Panc1 (cell line): ENCODE results near the gene STOM. TPM values are rescaled to one million over a fixed set of nuclear protein-coding genes. Genes with fewer than 3 reads are reported as not detected.

Experiments used
- ATAC-seq: fragments of 200-7000 bp; cut with Tn5 transposase; 2 replicates; pipeline ENCODE4 v1.9.1; 2020; ENCODE audit warnings: mild to moderate bottlenecking, moderate library complexity
- BruUV-seq: library from RNA; stranded (reverse); fragments of 400-500 nt; replicated peaks from 2 replicates; lab custom pipeline; 2021; lab: Mats Ljungman, UMichigan
- CTCF ChIA-PET: fragments of 300-600 bp; sonication (Branson Sonifier 250); formaldehyde crosslinking; loops from one replicate; lab custom pipeline; 2022; ENCODE audit warnings: antibody characterized with exemption; lab: Charles Lee
- POLR2A ChIA-PET: fragments of 300-600 bp; sonication (Branson Sonifier 250); formaldehyde crosslinking; loops from one replicate; lab custom pipeline; 2022; ENCODE audit warnings: antibody characterized with exemption; lab: Charles Lee
- DNase-seq: peaks from one replicate; pipeline ENCODE4 v3.0.0-alpha.2; 2010; ENCODE audit warnings: low read depth, low spot score
- H3K27ac ChIP-seq: 2 replicates; pipeline ENCODE4 v1.5.1; 2011; ENCODE audit warnings: mild to moderate bottlenecking, low read length, inconsistent platforms
- H3K27me3 ChIP-seq: fragments of 200-500 bp; sonication (Bioruptor generic); 2 replicates; pipeline ENCODE4 v1.6.0; 2014; ENCODE audit warnings: low read length, inconsistent platforms; ENCODE audit not compliant: control insufficient read depth, insufficient read depth
- H3K36me3 ChIP-seq: fragments of 200-500 bp; sonication (Bioruptor generic); 2 replicates; pipeline ENCODE4 v1.5.1; 2014; ENCODE audit warnings: inconsistent platforms, mild to moderate bottlenecking, low read length, moderate library complexity; ENCODE audit not compliant: control insufficient read depth, insufficient read depth
- H3K4me1 ChIP-seq: 2 replicates; pipeline ENCODE4 v1.5.1; 2011; ENCODE audit warnings: inconsistent platforms, mild to moderate bottlenecking, low read length, moderate library complexity; ENCODE audit not compliant: control insufficient read depth, insufficient read depth
- H3K4me3 ChIP-seq, 2 experiments: 2 replicates each; pipeline ENCODE4 v1.5.1; 2011 to 2012; ENCODE audit warnings: low read depth in 2 of 2, low read length in 2 of 2, mild to moderate bottlenecking in 2 of 2, inconsistent platforms in 1 of 2, moderate library complexity in 1 of 2
- H3K9me3 ChIP-seq: fragments of 200-500 bp; sonication (Bioruptor generic); 2 replicates; pipeline ENCODE4 v1.5.1; 2014; ENCODE audit warnings: low read depth, mild to moderate bottlenecking, inconsistent platforms, low read length, moderate library complexity; ENCODE audit not compliant: control insufficient read depth, insufficient read depth
- POLR2AphosphoS5 ChIP-seq: IDR thresholded peaks from 2 replicates; pipeline ENCODE4 v1.6.1; 2012; ENCODE audit warnings: mild to moderate bottlenecking, low read depth, low read length, moderate library complexity
- SIN3A ChIP-seq: IDR thresholded peaks from 2 replicates; pipeline ENCODE4 v1.6.1; 2012; ENCODE audit warnings: low read depth, mild to moderate bottlenecking, low read length, moderate library complexity, borderline replicate concordance; ENCODE audit not compliant: insufficient read depth
- TCF7L2 ChIP-seq: IDR thresholded peaks from 2 replicates; pipeline ENCODE4 v1.6.1; 2011; ENCODE audit warnings: mild to moderate bottlenecking, low read depth, low read length, inconsistent platforms
- in situ Hi-C: cut with HindIII; loops from 2 replicates; pipeline ENCODE4 v1.10.0; 2016; ENCODE audit warnings: low sequenced_read_pairs, low pct_unique_long_range_greater_than_20kb
- intact Hi-C: fragments of 100-400 bp; cut with micrococcal nuclease; formaldehyde crosslinking; loops from one replicate; pipeline ENCODE4 v1.10.0; 2022; ENCODE audit not compliant: unreplicated experiment
- total RNA-seq: library from RNA; stranded (reverse); gene quantifications from one replicate; pipeline ENCODE4 v1.2.1, GENCODE V29; 2021; ENCODE audit not compliant: unreplicated experiment
- TF ChIP-seq, protein P1 (sequence below): fragments of 450-650 bp; IDR thresholded peaks from 2 replicates; pipeline ENCODE4 v1.5.1; 2017; ENCODE audit warnings: mild to moderate bottlenecking
- TF ChIP-seq, protein P2 (sequence below), 2 experiments: IDR thresholded peaks; 2 replicates each; pipeline ENCODE4 v1.6.1; 2011 to 2012; ENCODE audit warnings: low read depth in 2 of 2, control low read depth in 1 of 2, low read length in 1 of 2, mild to moderate bottlenecking in 1 of 2, moderate library complexity in 1 of 2; ENCODE audit not compliant: insufficient read depth in 1 of 2

The STOM gene
- total RNA-seq, 1 experiment from 2014 or later, result 81.2 TPM

DNA sequence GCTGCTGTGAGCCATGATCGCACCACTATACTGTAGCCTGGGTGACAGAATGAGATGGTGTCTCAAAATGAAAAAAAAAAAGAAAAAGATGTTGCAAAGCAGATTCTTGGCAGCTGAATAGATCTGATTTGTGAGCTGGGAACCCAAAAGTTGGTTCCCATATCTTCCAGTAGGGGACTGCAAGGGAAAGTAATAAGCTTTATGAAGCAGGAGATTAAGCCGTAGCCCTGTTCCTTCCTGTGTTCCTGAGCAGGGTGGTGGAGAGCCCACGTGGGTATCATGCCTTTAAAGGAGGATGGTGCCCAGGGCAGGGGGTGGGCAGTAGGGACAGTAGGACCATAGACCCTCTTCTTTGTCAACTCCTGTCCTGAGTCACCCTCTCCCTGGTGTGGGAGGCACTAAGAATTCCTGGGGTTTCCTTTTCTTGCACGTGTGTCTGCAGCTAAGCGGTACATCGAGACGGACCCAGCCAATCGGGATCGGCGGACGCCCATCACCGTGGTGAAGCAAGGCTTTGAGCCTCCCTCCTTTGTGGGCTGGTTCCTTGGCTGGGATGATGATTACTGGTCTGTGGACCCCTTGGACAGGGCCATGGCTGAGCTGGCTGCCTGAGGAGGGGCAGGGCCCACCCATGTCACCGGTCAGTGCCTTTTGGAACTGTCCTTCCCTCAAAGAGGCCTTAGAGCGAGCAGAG, 37.9 kb downstream of the STOM start:
- ChIA-PET CTCF (interaction anchor here (0.7 kb wide), 1 partner anchor 252 kb away, joined by 3 read pairs; no protein-coding TSS in a partner anchor), POLR2A (no interaction called here)
- BruUV-seq, result no TSS peak
- in situ Hi-C loops (no loop called here), intact Hi-C loops (no loop called here)
- Histone ChIP-seq H3K4me1 (no peaks in the 10 kb centered on the region), H3K4me3 (no peak overlapping the region), H3K36me3 (peaks cover 8% of the 10 kb centered on the region), H3K9me3 (no peaks in the 10 kb centered on the region), H3K27me3 (no peaks in the 10 kb centered on the region), H3K27ac (no peak overlapping the region)
- ATAC-seq, result peak; percentile 47; the same call in 1 of the 2 replicates
- no peak for DNase-seq
- no peak for TF ChIP-seq POLR2AphosphoS5
- TF ChIP-seq TCF7L2, result no peak
- TF ChIP-seq, protein P1, sequence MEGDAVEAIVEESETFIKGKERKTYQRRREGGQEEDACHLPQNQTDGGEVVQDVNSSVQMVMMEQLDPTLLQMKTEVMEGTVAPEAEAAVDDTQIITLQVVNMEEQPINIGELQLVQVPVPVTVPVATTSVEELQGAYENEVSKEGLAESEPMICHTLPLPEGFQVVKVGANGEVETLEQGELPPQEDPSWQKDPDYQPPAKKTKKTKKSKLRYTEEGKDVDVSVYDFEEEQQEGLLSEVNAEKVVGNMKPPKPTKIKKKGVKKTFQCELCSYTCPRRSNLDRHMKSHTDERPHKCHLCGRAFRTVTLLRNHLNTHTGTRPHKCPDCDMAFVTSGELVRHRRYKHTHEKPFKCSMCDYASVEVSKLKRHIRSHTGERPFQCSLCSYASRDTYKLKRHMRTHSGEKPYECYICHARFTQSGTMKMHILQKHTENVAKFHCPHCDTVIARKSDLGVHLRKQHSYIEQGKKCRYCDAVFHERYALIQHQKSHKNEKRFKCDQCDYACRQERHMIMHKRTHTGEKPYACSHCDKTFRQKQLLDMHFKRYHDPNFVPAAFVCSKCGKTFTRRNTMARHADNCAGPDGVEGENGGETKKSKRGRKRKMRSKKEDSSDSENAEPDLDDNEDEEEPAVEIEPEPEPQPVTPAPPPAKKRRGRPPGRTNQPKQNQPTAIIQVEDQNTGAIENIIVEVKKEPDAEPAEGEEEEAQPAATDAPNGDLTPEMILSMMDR, result no peak; the same call in 1 of the 2 replicates
- no peak for TF ChIP-seq SIN3A
- TF ChIP-seq, protein P2, sequence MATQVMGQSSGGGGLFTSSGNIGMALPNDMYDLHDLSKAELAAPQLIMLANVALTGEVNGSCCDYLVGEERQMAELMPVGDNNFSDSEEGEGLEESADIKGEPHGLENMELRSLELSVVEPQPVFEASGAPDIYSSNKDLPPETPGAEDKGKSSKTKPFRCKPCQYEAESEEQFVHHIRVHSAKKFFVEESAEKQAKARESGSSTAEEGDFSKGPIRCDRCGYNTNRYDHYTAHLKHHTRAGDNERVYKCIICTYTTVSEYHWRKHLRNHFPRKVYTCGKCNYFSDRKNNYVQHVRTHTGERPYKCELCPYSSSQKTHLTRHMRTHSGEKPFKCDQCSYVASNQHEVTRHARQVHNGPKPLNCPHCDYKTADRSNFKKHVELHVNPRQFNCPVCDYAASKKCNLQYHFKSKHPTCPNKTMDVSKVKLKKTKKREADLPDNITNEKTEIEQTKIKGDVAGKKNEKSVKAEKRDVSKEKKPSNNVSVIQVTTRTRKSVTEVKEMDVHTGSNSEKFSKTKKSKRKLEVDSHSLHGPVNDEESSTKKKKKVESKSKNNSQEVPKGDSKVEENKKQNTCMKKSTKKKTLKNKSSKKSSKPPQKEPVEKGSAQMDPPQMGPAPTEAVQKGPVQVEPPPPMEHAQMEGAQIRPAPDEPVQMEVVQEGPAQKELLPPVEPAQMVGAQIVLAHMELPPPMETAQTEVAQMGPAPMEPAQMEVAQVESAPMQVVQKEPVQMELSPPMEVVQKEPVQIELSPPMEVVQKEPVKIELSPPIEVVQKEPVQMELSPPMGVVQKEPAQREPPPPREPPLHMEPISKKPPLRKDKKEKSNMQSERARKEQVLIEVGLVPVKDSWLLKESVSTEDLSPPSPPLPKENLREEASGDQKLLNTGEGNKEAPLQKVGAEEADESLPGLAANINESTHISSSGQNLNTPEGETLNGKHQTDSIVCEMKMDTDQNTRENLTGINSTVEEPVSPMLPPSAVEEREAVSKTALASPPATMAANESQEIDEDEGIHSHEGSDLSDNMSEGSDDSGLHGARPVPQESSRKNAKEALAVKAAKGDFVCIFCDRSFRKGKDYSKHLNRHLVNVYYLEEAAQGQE (IDR thresholded peaks at IDR 0.05; ENCODE audit: insufficient read depth in 1 of 2, low read depth in 2 of 2, low read length in 1 of 2), result no peak

DNA sequence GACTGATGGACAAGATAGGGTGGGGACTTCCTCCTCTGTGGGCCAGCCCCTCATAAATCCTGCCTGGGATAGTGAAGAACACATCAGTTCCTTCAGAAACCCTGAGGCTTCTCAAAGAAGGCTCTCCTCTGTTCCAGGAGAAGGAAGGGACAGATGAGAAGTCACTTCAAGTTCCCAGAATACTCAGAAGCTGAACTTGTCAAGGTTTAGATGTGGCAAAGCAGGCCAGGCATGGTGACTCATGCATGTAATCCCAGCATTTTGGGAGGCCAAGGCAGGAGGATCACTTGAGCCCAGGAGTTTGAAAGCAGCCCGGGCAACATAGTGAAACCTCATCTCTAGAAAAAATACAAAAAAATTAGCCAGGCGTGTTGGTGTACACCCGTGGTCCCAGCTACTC, 38.5 kb downstream of the STOM start:
- ATAC-seq (no peak), DNase-seq (no peak)
- ChIA-PET CTCF (no interaction called here), POLR2A (no interaction called here)
- H3K4me1 ChIP-seq, result no peaks in the 10 kb centered on the region
- in situ Hi-C loops, result no loop called here
- TF ChIP-seq, protein P1, result no peak
- TF ChIP-seq TCF7L2 (no peak), SIN3A (no peak), POLR2AphosphoS5 (no peak)
- TF ChIP-seq, protein P2 (IDR thresholded peaks at IDR 0.05; ENCODE audit: insufficient read depth in 1 of 2, low read depth in 2 of 2, low read length in 1 of 2), result no peak
- no peak overlapping the region for H3K27ac ChIP-seq
- no peak overlapping the region for H3K4me3 ChIP-seq
- H3K27me3 ChIP-seq, result no peaks in the 10 kb centered on the region
- no TSS peak for BruUV-seq
- H3K9me3 ChIP-seq, result no peaks in the 10 kb centered on the region
- intact Hi-C loops, result no loop called here
- H3K36me3 ChIP-seq, result peaks cover 8% of the 10 kb centered on the region
